GM12873 (cell line): Measurements from ENCODE around the gene EIF4EBP3.

Experiments
- CTCF ChIP-seq: IDR thresholded peaks from 2 replicates; pipeline ENCODE4 v1.5.1; 2012; ENCODE audit warnings: low read depth, mild to moderate bottlenecking, moderate library complexity, low read length, control low read depth; ENCODE audit not compliant: insufficient read depth; ENCODE audit errors: missing control alignments

EIF4EBP3 gene

GRCh38 chr5:140549237-140550144, 2.0 kb downstream of the EIF4EBP3 start:
- TF ChIP-seq CTCF: no peak

- no peak for TF ChIP-seq CTCF
Measured at GRCh38 chr5:140550147-140551079, 3.0 kb downstream of the EIF4EBP3 start.

GRCh38 chr5:140551872-140552271, 4.4 kb downstream of the EIF4EBP3 start:
- no peak for TF ChIP-seq CTCF

GRCh38 chr5:140553657-140554056, 6.2 kb downstream of the EIF4EBP3 start:
- no peak for TF ChIP-seq CTCF

- TF ChIP-seq CTCF: no peak
Measured at GRCh38 chr5:140554454-140554853, 7.0 kb downstream of the EIF4EBP3 start.

GRCh38 chr5:140555747-140556312, 8.4 kb downstream of the EIF4EBP3 start:
- TF ChIP-seq CTCF: no peak

GRCh38 chr5:140556438-140556837, 9.0 kb downstream of the EIF4EBP3 start:
- TF ChIP-seq CTCF: no peak
